IMR-90 (cell line): ENCODE data around the gene DAG1. TPM values are rescaled to one million over a fixed set of nuclear protein-coding genes. Genes with fewer than 3 reads are reported as not detected.

Source experiments
- ATAC-seq: fragments of 200-7000 bp; cut with Tn5 transposase; 2 replicates; pipeline ENCODE4 v1.9.1; 2020; ENCODE audit warnings: low read depth, mild to moderate bottlenecking, moderate library complexity
- BruUV-seq: library from RNA; stranded (reverse); fragments of 400-500 nt; replicated peaks from 2 replicates; lab custom pipeline; 2021; lab: Mats Ljungman, UMichigan
- CTCF ChIA-PET: fragments of 300-600 bp; formaldehyde crosslinking; extraction: SDS; loops from one replicate; lab custom pipeline; 2021; ENCODE audit warnings: antibody characterized with exemption; lab: Yijun Ruan, JAX
- POLR2A ChIA-PET: fragments of 300-600 bp; sonication (Branson Sonifier 250); formaldehyde crosslinking; loops from one replicate; lab custom pipeline; 2022; ENCODE audit warnings: antibody characterized with exemption; ENCODE audit not compliant: unreplicated experiment; lab: Charles Lee
- DNase-seq: peaks from one replicate; pipeline ENCODE4 v3.0.0; 2013
- H2AFZ ChIP-seq: replicated peaks from 2 replicates; pipeline ENCODE3; 2013; ENCODE audit warnings: low read length, mild to moderate bottlenecking; ENCODE audit not compliant: poor library complexity
- H2AK5ac ChIP-seq: 2 replicates; pipeline ENCODE4 v1.6.1; 2013; ENCODE audit warnings: low read depth, low read length, inconsistent platforms
- H2AK9ac ChIP-seq: replicated peaks from 2 replicates; pipeline ENCODE3; 2013; ENCODE audit warnings: mild to moderate bottlenecking, low read depth, low read length, moderate library complexity; ENCODE audit not compliant: poor library complexity
- H2BK120ac ChIP-seq: 2 replicates; pipeline ENCODE4 v1.6.1; 2013; ENCODE audit warnings: low read depth, low read length, inconsistent platforms
- H2BK15ac ChIP-seq: 3 replicates; pipeline ENCODE4 v1.6.1; 2013; ENCODE audit warnings: low read depth, low read length, inconsistent platforms
- H2BK20ac ChIP-seq: 2 replicates; pipeline ENCODE4 v1.6.1; 2013; ENCODE audit warnings: low read depth, mild to moderate bottlenecking, inconsistent platforms, low read length, moderate library complexity
- H2BK5ac ChIP-seq: 2 replicates; pipeline ENCODE4 v1.6.1; 2013; ENCODE audit warnings: mild to moderate bottlenecking, low read depth, low read length, inconsistent platforms; ENCODE audit not compliant: poor library complexity, severe bottlenecking
- H3K14ac ChIP-seq: replicated peaks from 2 replicates; pipeline ENCODE4 v1.6.1; 2013; ENCODE audit warnings: low read depth, low read length, inconsistent platforms
- H3K18ac ChIP-seq: 2 replicates; pipeline ENCODE4 v1.6.1; 2013; ENCODE audit warnings: low read depth, low read length, control low read depth
- H3K23ac ChIP-seq: 2 replicates; pipeline ENCODE4 v1.6.1; 2013; ENCODE audit warnings: low read depth, low read length, inconsistent platforms
- H3K27ac ChIP-seq: 2 replicates; pipeline ENCODE4 v1.5.1; 2013; ENCODE audit warnings: mild to moderate bottlenecking, control low read depth, low read length; ENCODE audit not compliant: insufficient read depth
- H3K27me3 ChIP-seq: 2 replicates; pipeline ENCODE4 v1.6.1; 2013; ENCODE audit warnings: low read length; ENCODE audit not compliant: control insufficient read depth, insufficient read depth
- H3K36me3 ChIP-seq: 2 replicates; pipeline ENCODE4 v1.6.1; 2013; ENCODE audit warnings: low read length, mixed read lengths; ENCODE audit not compliant: control insufficient read depth, insufficient read depth
- H3K4ac ChIP-seq: 2 replicates; pipeline ENCODE4 v1.6.1; 2013; ENCODE audit warnings: low read depth, low read length, inconsistent platforms
- H3K4me1 ChIP-seq: 2 replicates; pipeline ENCODE4 v1.6.1; 2013; ENCODE audit warnings: low read length, mixed read lengths; ENCODE audit not compliant: control insufficient read depth, insufficient read depth
- H3K4me2 ChIP-seq: 2 replicates; pipeline ENCODE4 v1.6.1; 2013; ENCODE audit warnings: low read depth, mild to moderate bottlenecking, control low read depth, low read length, moderate library complexity
- H3K4me3 ChIP-seq: 2 replicates; pipeline ENCODE4 v1.5.1; 2013; ENCODE audit warnings: low read depth, mild to moderate bottlenecking, control low read depth, low read length, moderate library complexity; ENCODE audit not compliant: insufficient read depth
- H3K56ac ChIP-seq: 2 replicates; pipeline ENCODE4 v1.6.1; 2013; ENCODE audit warnings: low read length, inconsistent platforms; ENCODE audit not compliant: insufficient read depth; ENCODE audit errors: extremely low read depth
- H3K79me1 ChIP-seq, 2 experiments: 2 replicates each; pipeline ENCODE4 v1.6.1; 2013; ENCODE audit warnings: low read length in 2 of 2, inconsistent platforms in 1 of 2, low read depth in 1 of 2
- H3K9ac ChIP-seq: 2 replicates; pipeline ENCODE4 v1.6.1; 2013; ENCODE audit warnings: low read depth, low read length, control low read depth
- H3K9me1 ChIP-seq: 2 replicates; pipeline ENCODE4 v1.6.1; 2013; ENCODE audit warnings: low read length, inconsistent platforms; ENCODE audit not compliant: insufficient read depth
- H3K9me3 ChIP-seq: 2 replicates; pipeline ENCODE4 v1.6.1; 2013; ENCODE audit warnings: low read length; ENCODE audit not compliant: control insufficient read depth, insufficient read depth
- H4K20me1 ChIP-seq: 2 replicates; pipeline ENCODE4 v1.6.1; 2013; ENCODE audit warnings: low read length, inconsistent platforms; ENCODE audit not compliant: insufficient read depth
- H4K5ac ChIP-seq: 2 replicates; pipeline ENCODE4 v1.6.1; 2013; ENCODE audit warnings: mild to moderate bottlenecking, low read depth, low read length, control low read depth
- H4K8ac ChIP-seq, 2 experiments: 2 replicates each; pipeline ENCODE4 v1.6.1; 2013; ENCODE audit warnings: low read depth in 2 of 2, low read length in 2 of 2, control low read depth in 1 of 2, inconsistent platforms in 1 of 2
- H4K91ac ChIP-seq: 2 replicates; pipeline ENCODE4 v1.6.1; 2013; ENCODE audit warnings: low read depth, low read length, inconsistent platforms; ENCODE audit not compliant: insufficient read depth
- ELK1 ChIP-seq: fragments of 150-350 bp; IDR thresholded peaks from 2 replicates; pipeline ENCODE4 v1.6.1; 2016; ENCODE audit warnings: low read depth, mild to moderate bottlenecking, low read length, moderate library complexity, borderline replicate concordance
- MXI1 ChIP-seq: IDR thresholded peaks from 2 replicates; pipeline ENCODE4 v1.6.1; 2012; ENCODE audit warnings: low read depth, mild to moderate bottlenecking, low read length, moderate library complexity, borderline replicate concordance
- POLR2A ChIP-seq: IDR thresholded peaks from 2 replicates; pipeline ENCODE4 v1.6.1; 2012; ENCODE audit warnings: mild to moderate bottlenecking, low read depth, low read length
- SMC3 ChIP-seq: fragments of 150-350 bp; IDR thresholded peaks from 2 replicates; pipeline ENCODE4 v1.6.1; 2016; ENCODE audit warnings: low read depth, mild to moderate bottlenecking, antibody characterized with exemption, low read length, moderate library complexity
- USF2 ChIP-seq: fragments of 150-350 bp; IDR thresholded peaks from 2 replicates; pipeline ENCODE4 v1.6.1; 2017; ENCODE audit warnings: mild to moderate bottlenecking, antibody characterized with exemption, low read length, low read depth
- WGBS, 2 experiments: methylation state at CpG; one replicate each; pipeline versions ENCODE4 v1.1.5 to v1.1.7; 2013; ENCODE audit warnings: missing lambda C conversion rate in 2 of 2; ENCODE audit not compliant: insufficient read length in 1 of 2; ENCODE audit errors: extremely low coverage in 2 of 2; 5-methylcytosine and 5-hydroxymethylcytosine counted together
- dilution Hi-C: fragments of 300-500 bp; cut with HindIII; formaldehyde crosslinking; loops from one replicate; pipeline ENCODE4 v1.14.3; 2018; ENCODE audit warnings: low sequenced_read_pairs; ENCODE audit not compliant: unreplicated experiment
- in situ Hi-C: fragments of 300-500 bp; cut with MboI; formaldehyde crosslinking; loops from 3 replicates; pipeline ENCODE4 v1.14.3; 2019; ENCODE audit warnings: low sequenced_read_pairs, inconsistent platforms, mixed read lengths
- intact Hi-C: fragments of 100-400 bp; cut with micrococcal nuclease; formaldehyde crosslinking; loops from 2 replicates; pipeline ENCODE4 v1.10.0; 2022
- polyA plus RNA-seq, 3 experiments: library from polyadenylated mRNA; depleted of rRNA; stranded (reverse); fragments of >200 nt; gene quantifications; 2 replicates each; pipeline ENCODE4 v1.2.3, GENCODE V29; 2012; ENCODE audit warnings: low replicate concordance in 1 of 3
- total RNA-seq: library from RNA; depleted of rRNA; stranded (reverse); fragments of >200 nt; gene quantifications from 2 replicates; pipeline ENCODE4 v1.2.3, GENCODE V29; 2012

DAG1 gene
- total and polyA plus RNA-seq, 2 of the 4 experiments (the other 2 are of a cell fraction) = 31.0 to 40.2 TPM

DNA sequence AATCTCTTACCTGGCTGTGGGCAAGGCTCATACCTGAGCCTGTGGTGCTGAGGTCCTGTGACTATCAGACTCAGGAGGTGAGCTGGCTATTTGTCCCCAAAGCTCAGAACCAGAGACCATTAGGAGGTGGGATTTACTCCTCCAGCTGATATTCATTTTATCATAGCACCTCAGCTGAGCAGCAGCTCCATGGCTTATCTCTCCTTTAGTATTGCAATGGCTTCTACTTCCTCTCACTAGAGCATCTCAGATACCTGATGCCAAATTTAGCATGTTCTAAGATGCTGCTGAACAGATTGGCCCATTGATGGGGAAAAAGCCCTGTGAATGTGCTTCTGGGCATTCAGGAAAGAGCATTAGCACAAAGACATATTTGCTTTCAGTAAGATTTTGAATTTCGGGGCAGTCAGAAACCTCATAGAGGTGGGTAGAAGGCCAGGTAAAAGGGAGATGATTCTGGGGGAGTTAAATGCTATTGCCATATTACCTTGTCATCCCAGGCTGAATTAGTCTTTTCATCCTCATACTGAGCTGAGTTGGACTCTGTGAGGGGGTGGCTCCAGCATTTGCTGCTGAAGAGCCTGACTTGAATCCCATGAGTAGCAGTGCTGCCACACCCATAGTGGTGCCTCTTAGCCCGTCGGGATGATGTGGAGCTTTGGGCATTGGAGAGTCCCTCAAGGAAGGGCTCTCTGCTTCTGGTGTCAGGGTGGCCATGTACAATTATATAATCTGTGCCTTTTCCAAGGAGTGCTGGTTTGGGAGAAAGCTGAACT lies 86.6 kb downstream of the DAG1 start:
- peaks cover 0 to 3% of the 10 kb centered on the region in 2 experiments; a peak in 1 of 4 replicates for H3K79me1 ChIP-seq
- H3K27ac ChIP-seq = no peak overlapping the region
- no peak overlapping the region for H2AK5ac ChIP-seq
- H3K9me3 ChIP-seq = no peaks in the 10 kb centered on the region
- H3K23ac ChIP-seq = no peak overlapping the region
- BruUV-seq = no TSS peak
- no peak overlapping the region for H3K9ac ChIP-seq
- H3K4me3 ChIP-seq = no peak overlapping the region
- dilution Hi-C loops = no loop called here
- ChIA-PET POLR2A (interaction anchor here (0.5 kb wide), 1 partner anchor 9 kb away, joined by 15 read pairs; no protein-coding TSS in a partner anchor), CTCF (interaction anchor here (3.0 kb wide), 1 partner anchor 17 kb away, joined by 15 read pairs; no protein-coding TSS in a partner anchor)
- H2BK120ac ChIP-seq = no peak overlapping the region
- H3K14ac ChIP-seq = no peak overlapping the region
- no peak overlapping the region for H4K8ac ChIP-seq
- H4K91ac ChIP-seq = no peak overlapping the region
- H3K56ac ChIP-seq = no peak overlapping the region
- ATAC-seq = no peak
- DNase-seq = no peak
- intact Hi-C loops = no loop called here
- no peak overlapping the region for H2BK5ac ChIP-seq
- H2AK9ac ChIP-seq = no peak overlapping the region
- no CpG with 5 or more reads among the region's 3 CpGs for WGBS, 2 experiments
- no peaks in the 10 kb centered on the region for H4K20me1 ChIP-seq
- in situ Hi-C loops = no loop called here
- H3K36me3 ChIP-seq = no peaks in the 10 kb centered on the region
- H2AFZ ChIP-seq = no peak overlapping the region
- H2BK20ac ChIP-seq = no peak overlapping the region
- H3K4ac ChIP-seq = no peak overlapping the region
- H3K18ac ChIP-seq = no peak overlapping the region
- peaks cover 5% of the 10 kb centered on the region; the same call in 1 of the 2 replicates for H3K9me1 ChIP-seq
- H4K5ac ChIP-seq = no peak overlapping the region
- H3K4me1 ChIP-seq = peaks cover 2% of the 10 kb centered on the region; the same call in 1 of the 2 replicates
- no peak overlapping the region for H2BK15ac ChIP-seq
- H3K4me2 ChIP-seq = no peak overlapping the region
- TF ChIP-seq MXI1 (no peak), ELK1 (no peak), POLR2A (no peak), USF2 (no peak), SMC3 (no peak)
- H3K27me3 ChIP-seq = peaks cover 36% of the 10 kb centered on the region
